HCT116 (cell line): ENCODE results near the gene SENP6.
"Not testable (repeated sequence)": the region's sequence is repeated elsewhere in the genome, so short reads cannot be mapped to it uniquely, and the experiment has no call there.

Source experiments
- ATF3 ChIP-seq: IDR thresholded peaks from 2 replicates; pipeline ENCODE4 v1.6.1; 2012
- CBX3 ChIP-seq: IDR thresholded peaks from 2 replicates; pipeline ENCODE4 v1.6.1; 2012; ENCODE audit warnings: low read depth
- EZH2 ChIP-seq: fragments of 200-600 bp; sonication (generic); IDR thresholded peaks from 2 replicates; pipeline ENCODE4 v1.6.1; 2017; ENCODE audit warnings: antibody characterized with exemption, mixed run types
- EZH2phosphoT487 ChIP-seq: fragments of 200-600 bp; IDR thresholded peaks from 2 replicates; pipeline ENCODE4 v1.6.1; 2018; ENCODE audit warnings: antibody characterized with exemption, borderline replicate concordance
- MAX ChIP-seq: IDR thresholded peaks from 2 replicates; pipeline ENCODE4 v1.6.1; 2012
- POLR2A ChIP-seq: IDR thresholded peaks from 2 replicates; pipeline ENCODE4 v1.7.0; 2011; ENCODE audit warnings: borderline replicate concordance; ENCODE audit not compliant: insufficient read depth, insufficient read length; ENCODE audit errors: extremely low read depth
- POLR2AphosphoS5 ChIP-seq: IDR thresholded peaks from 2 replicates; pipeline ENCODE4 v1.6.1; 2011; ENCODE audit warnings: mild to moderate bottlenecking, low read depth, low read length, moderate library complexity
- RAD21 ChIP-seq: IDR thresholded peaks from 2 replicates; pipeline ENCODE4 v1.6.1; 2012; ENCODE audit warnings: low read depth, mild to moderate bottlenecking
- SIN3A ChIP-seq: IDR thresholded peaks from 2 replicates; pipeline ENCODE4 v1.6.1; 2012; ENCODE audit warnings: low read depth
- ZFX ChIP-seq: fragments of 450-650 bp; IDR thresholded peaks from 2 replicates; pipeline ENCODE4 v1.6.1; 2017
- ZNF274 ChIP-seq: fragments of 200-500 bp; sonication (Bioruptor generic); IDR thresholded peaks from 2 replicates; pipeline ENCODE4 v1.6.1; 2014; ENCODE audit warnings: mild to moderate bottlenecking, low read depth, low read length, inconsistent platforms
- TF ChIP-seq, protein P1 (sequence below): IDR thresholded peaks from 2 replicates; pipeline ENCODE4 v1.6.1; 2012; ENCODE audit warnings: low read depth
- TF ChIP-seq, protein P2 (sequence below), 3 experiments: fragments of 200-600 bp in 1 of 3; sonication (generic) in 1 of 3; IDR thresholded peaks in 2 of 3; conservative IDR thresholded peaks in 1 of 3; 2 replicates each; pipeline ENCODE4 v1.5.1; 2012 to 2017; ENCODE audit warnings: low read depth in 2 of 3, low read length in 2 of 3, antibody characterized with exemption in 1 of 3, borderline replicate concordance in 1 of 3, control low read depth in 1 of 3, mild to moderate bottlenecking in 1 of 3, mixed read lengths in 1 of 3, mixed run types in 1 of 3, moderate library complexity in 1 of 3; ENCODE audit not compliant: insufficient read depth in 1 of 3
- TF ChIP-seq, protein P3 (sequence below): IDR thresholded peaks from 2 replicates; pipeline ENCODE4 v1.6.1; 2011; ENCODE audit warnings: mild to moderate bottlenecking, low read length, moderate library complexity; ENCODE audit not compliant: insufficient replicate concordance; ENCODE audit errors: extremely low read depth

DNA sequence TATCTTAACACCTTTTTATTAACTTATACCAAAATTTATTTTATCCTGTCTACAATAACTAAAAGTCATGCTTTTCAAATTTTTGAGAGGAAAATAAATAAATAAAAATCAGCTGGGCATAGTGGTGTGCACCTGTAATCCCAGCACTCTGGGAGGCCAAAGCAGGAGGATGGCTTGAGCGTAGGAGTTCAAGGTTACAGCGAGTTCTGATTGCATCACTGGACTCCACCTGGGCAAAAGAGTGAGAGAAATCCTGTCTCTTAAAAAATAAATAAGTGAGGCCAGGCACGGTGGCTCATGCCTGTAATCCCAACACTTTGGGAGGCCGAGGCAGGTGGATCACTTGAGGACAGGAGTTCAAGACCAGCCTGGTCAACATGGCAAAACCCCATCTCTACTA, 106.7 kb downstream of the SENP6 start:
- TF ChIP-seq, protein P1, sequence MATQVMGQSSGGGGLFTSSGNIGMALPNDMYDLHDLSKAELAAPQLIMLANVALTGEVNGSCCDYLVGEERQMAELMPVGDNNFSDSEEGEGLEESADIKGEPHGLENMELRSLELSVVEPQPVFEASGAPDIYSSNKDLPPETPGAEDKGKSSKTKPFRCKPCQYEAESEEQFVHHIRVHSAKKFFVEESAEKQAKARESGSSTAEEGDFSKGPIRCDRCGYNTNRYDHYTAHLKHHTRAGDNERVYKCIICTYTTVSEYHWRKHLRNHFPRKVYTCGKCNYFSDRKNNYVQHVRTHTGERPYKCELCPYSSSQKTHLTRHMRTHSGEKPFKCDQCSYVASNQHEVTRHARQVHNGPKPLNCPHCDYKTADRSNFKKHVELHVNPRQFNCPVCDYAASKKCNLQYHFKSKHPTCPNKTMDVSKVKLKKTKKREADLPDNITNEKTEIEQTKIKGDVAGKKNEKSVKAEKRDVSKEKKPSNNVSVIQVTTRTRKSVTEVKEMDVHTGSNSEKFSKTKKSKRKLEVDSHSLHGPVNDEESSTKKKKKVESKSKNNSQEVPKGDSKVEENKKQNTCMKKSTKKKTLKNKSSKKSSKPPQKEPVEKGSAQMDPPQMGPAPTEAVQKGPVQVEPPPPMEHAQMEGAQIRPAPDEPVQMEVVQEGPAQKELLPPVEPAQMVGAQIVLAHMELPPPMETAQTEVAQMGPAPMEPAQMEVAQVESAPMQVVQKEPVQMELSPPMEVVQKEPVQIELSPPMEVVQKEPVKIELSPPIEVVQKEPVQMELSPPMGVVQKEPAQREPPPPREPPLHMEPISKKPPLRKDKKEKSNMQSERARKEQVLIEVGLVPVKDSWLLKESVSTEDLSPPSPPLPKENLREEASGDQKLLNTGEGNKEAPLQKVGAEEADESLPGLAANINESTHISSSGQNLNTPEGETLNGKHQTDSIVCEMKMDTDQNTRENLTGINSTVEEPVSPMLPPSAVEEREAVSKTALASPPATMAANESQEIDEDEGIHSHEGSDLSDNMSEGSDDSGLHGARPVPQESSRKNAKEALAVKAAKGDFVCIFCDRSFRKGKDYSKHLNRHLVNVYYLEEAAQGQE: not testable (repeated sequence)
- TF ChIP-seq, protein P2, sequence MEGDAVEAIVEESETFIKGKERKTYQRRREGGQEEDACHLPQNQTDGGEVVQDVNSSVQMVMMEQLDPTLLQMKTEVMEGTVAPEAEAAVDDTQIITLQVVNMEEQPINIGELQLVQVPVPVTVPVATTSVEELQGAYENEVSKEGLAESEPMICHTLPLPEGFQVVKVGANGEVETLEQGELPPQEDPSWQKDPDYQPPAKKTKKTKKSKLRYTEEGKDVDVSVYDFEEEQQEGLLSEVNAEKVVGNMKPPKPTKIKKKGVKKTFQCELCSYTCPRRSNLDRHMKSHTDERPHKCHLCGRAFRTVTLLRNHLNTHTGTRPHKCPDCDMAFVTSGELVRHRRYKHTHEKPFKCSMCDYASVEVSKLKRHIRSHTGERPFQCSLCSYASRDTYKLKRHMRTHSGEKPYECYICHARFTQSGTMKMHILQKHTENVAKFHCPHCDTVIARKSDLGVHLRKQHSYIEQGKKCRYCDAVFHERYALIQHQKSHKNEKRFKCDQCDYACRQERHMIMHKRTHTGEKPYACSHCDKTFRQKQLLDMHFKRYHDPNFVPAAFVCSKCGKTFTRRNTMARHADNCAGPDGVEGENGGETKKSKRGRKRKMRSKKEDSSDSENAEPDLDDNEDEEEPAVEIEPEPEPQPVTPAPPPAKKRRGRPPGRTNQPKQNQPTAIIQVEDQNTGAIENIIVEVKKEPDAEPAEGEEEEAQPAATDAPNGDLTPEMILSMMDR (IDR thresholded peaks at IDR 0.05 in 2 of 3, conservative IDR thresholded peaks at IDR 0.05 in 1 of 3; ENCODE audit: borderline replicate concordance in 1 of 3, insufficient read depth in 1 of 3, low read depth in 2 of 3, low read length in 2 of 3): not testable (repeated sequence)
- TF ChIP-seq POLR2A, ZNF274, EZH2, POLR2AphosphoS5, ATF3, RAD21, CBX3, ZFX, EZH2phosphoT487, SIN3A, MAX: not testable (repeated sequence)
- TF ChIP-seq, protein P3, sequence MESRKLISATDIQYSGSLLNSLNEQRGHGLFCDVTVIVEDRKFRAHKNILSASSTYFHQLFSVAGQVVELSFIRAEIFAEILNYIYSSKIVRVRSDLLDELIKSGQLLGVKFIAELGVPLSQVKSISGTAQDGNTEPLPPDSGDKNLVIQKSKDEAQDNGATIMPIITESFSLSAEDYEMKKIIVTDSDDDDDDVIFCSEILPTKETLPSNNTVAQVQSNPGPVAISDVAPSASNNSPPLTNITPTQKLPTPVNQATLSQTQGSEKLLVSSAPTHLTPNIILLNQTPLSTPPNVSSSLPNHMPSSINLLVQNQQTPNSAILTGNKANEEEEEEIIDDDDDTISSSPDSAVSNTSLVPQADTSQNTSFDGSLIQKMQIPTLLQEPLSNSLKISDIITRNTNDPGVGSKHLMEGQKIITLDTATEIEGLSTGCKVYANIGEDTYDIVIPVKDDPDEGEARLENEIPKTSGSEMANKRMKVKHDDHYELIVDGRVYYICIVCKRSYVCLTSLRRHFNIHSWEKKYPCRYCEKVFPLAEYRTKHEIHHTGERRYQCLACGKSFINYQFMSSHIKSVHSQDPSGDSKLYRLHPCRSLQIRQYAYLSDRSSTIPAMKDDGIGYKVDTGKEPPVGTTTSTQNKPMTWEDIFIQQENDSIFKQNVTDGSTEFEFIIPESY: not testable (repeated sequence)
